ENCODE data around the gene ZNF827.

The ZNF827 gene

GRCh38 chr4:145939441-145939750 is 773 bp upstream of the ZNF827 start:
- ATAC-seq (replicated peaks) (no peak), DNase-seq (no peak)
- no peaks in the 10 kb centered on the region for H3K9me3 Mint-ChIP-seq
- no peaks in the 10 kb centered on the region for H3K27me3 Mint-ChIP-seq
- H3K4me3 Mint-ChIP-seq, result peak overlapping the region; percentile 94 to 99
- peak overlapping the region; percentile 92 to 95 for H3K27ac Mint-ChIP-seq
- peaks cover 36% of the 10 kb centered on the region for H3K36me3 Mint-ChIP-seq (ENCODE audit: insufficient read depth)
- H3K4me1 Mint-ChIP-seq (ENCODE audit: low read depth in 2 of 2), result peaks cover 21 to 30% of the 10 kb centered on the region in 2 donors

- peaks cover 36% of the 10 kb centered on the region for H3K36me3 Mint-ChIP-seq (ENCODE audit: insufficient read depth)
- DNase-seq (peak; percentile 41 to 55 (median 43)), ATAC-seq (replicated peaks) (peak; percentile 52)
- peaks cover 25 to 35% of the 10 kb centered on the region in 2 donors for H3K4me1 Mint-ChIP-seq (ENCODE audit: low read depth in 2 of 2)
- no peaks in the 10 kb centered on the region for H3K9me3 Mint-ChIP-seq
- H3K27me3 Mint-ChIP-seq, result no peaks in the 10 kb centered on the region
- H3K4me3 Mint-ChIP-seq, result peak overlapping the region; percentile 94 to 99
- peak overlapping the region; percentile 92 to 95 for H3K27ac Mint-ChIP-seq
Observed at GRCh38 chr4:145937971-145938611, 532 bp downstream of the ZNF827 start.

GRCh38 chr4:145936997-145937901 is 1.4 kb downstream of the ZNF827 start:
- ATAC-seq (replicated peaks), result peak; percentile 22
- peak; percentile 11 to 41 (median 37) for DNase-seq
- no peaks in the 10 kb centered on the region for H3K9me3 Mint-ChIP-seq
- H3K27ac Mint-ChIP-seq, result peak overlapping the region; percentile 94 to 96
- no peaks in the 10 kb centered on the region for H3K27me3 Mint-ChIP-seq
- H3K36me3 Mint-ChIP-seq (ENCODE audit: insufficient read depth), result peaks cover 36% of the 10 kb centered on the region
- peak overlapping the region; percentile 94 to 99 for H3K4me3 Mint-ChIP-seq
- H3K4me1 Mint-ChIP-seq (ENCODE audit: low read depth in 2 of 2), result peaks cover 28 to 39% of the 10 kb centered on the region in 2 donors

- ATAC-seq (replicated peaks) (peak; percentile 64), DNase-seq (peak; percentile 61 to 66 (median 62))
- peak overlapping the region; percentile 94 to 96 for H3K27ac Mint-ChIP-seq
- peaks cover 36% of the 10 kb centered on the region for H3K36me3 Mint-ChIP-seq (ENCODE audit: insufficient read depth)
- peak overlapping the region; percentile 94 to 99 for H3K4me3 Mint-ChIP-seq
- peaks cover 28 to 48% of the 10 kb centered on the region in 2 donors for H3K4me1 Mint-ChIP-seq (ENCODE audit: low read depth in 2 of 2)
- no peaks in the 10 kb centered on the region for H3K27me3 Mint-ChIP-seq
- H3K9me3 Mint-ChIP-seq, result no peaks in the 10 kb centered on the region
Observed at GRCh38 chr4:145936142-145936996, 2.3 kb downstream of the ZNF827 start.

- H3K4me1 Mint-ChIP-seq (ENCODE audit: low read depth in 2 of 2), result peaks cover 28 to 53% of the 10 kb centered on the region in 2 donors
- ATAC-seq (replicated peaks) (no peak), DNase-seq (no peak)
- peak overlapping the region; percentile 94 to 96 for H3K27ac Mint-ChIP-seq
- H3K9me3 Mint-ChIP-seq, result no peaks in the 10 kb centered on the region
- H3K27me3 Mint-ChIP-seq, result no peaks in the 10 kb centered on the region
- peaks cover 36% of the 10 kb centered on the region for H3K36me3 Mint-ChIP-seq (ENCODE audit: insufficient read depth)
- H3K4me3 Mint-ChIP-seq, result peak overlapping the region; percentile 94 to 99
Observed at GRCh38 chr4:145935253-145936141, 3.1 kb downstream of the ZNF827 start.

GRCh38 chr4:145934434-145935047 is 4.1 kb downstream of the ZNF827 start:
- Mint-ChIP-seq H3K27ac (peak overlapping the region; percentile 94 to 96), H3K9me3 (no peaks in the 10 kb centered on the region), H3K4me1 (ENCODE audit: low read depth in 2 of 2) (peaks cover 34 to 60% of the 10 kb centered on the region in 2 donors), H3K4me3 (peak overlapping the region in 1 of 2 donors; percentile 94), H3K27me3 (no peaks in the 10 kb centered on the region), H3K36me3 (ENCODE audit: insufficient read depth) (peaks cover 34% of the 10 kb centered on the region)
- no peak for ATAC-seq (replicated peaks)
- DNase-seq, result no peak

- Mint-ChIP-seq H3K4me1 (ENCODE audit: low read depth in 2 of 2) (peaks cover 29 to 50% of the 10 kb centered on the region in 2 donors), H3K27ac (peak overlapping the region in 1 of 2 donors; percentile 58), H3K9me3 (no peaks in the 10 kb centered on the region), H3K36me3 (ENCODE audit: insufficient read depth) (peaks cover 20% of the 10 kb centered on the region), H3K27me3 (no peaks in the 10 kb centered on the region), H3K4me3 (no peak overlapping the region)
- no peak for ATAC-seq (replicated peaks)
- no peak for DNase-seq
Observed at GRCh38 chr4:145933134-145933533, 5.5 kb downstream of the ZNF827 start.

GRCh38 chr4:145931403-145931802 is 7.2 kb downstream of the ZNF827 start:
- DNase-seq (no peak), ATAC-seq (replicated peaks) (no peak)
- peak overlapping the region in 1 of 2 donors; percentile 63 for H3K27ac Mint-ChIP-seq
- H3K9me3 Mint-ChIP-seq, result no peaks in the 10 kb centered on the region
- no peaks in the 10 kb centered on the region for H3K27me3 Mint-ChIP-seq
- H3K4me1 Mint-ChIP-seq (ENCODE audit: low read depth in 2 of 2), result peaks cover 26 to 53% of the 10 kb centered on the region in 2 donors
- H3K4me3 Mint-ChIP-seq, result no peak overlapping the region
- H3K36me3 Mint-ChIP-seq (ENCODE audit: insufficient read depth), result peaks cover 11% of the 10 kb centered on the region

GRCh38 chr4:145930592-145930991 is 8.0 kb downstream of the ZNF827 start:
- ATAC-seq (replicated peaks), result no peak
- DNase-seq, result no peak
- peaks cover 22 to 53% of the 10 kb centered on the region in 2 donors for H3K4me1 Mint-ChIP-seq (ENCODE audit: low read depth in 2 of 2)
- H3K9me3 Mint-ChIP-seq, result no peaks in the 10 kb centered on the region
- peaks cover 3% of the 10 kb centered on the region for H3K36me3 Mint-ChIP-seq (ENCODE audit: insufficient read depth)
- H3K4me3 Mint-ChIP-seq, result no peak overlapping the region
- H3K27ac Mint-ChIP-seq, result peak overlapping the region in 1 of 2 donors; percentile 63
- H3K27me3 Mint-ChIP-seq, result no peaks in the 10 kb centered on the region

- ATAC-seq (replicated peaks), result no peak
- H3K9me3 Mint-ChIP-seq, result no peaks in the 10 kb centered on the region
- peaks cover 14 to 48% of the 10 kb centered on the region in 2 donors for H3K4me1 Mint-ChIP-seq (ENCODE audit: low read depth in 2 of 2)
- H3K4me3 Mint-ChIP-seq, result no peak overlapping the region
- H3K27me3 Mint-ChIP-seq, result no peaks in the 10 kb centered on the region
- peak overlapping the region in 1 of 2 donors; percentile 5 for H3K27ac Mint-ChIP-seq
- H3K36me3 Mint-ChIP-seq (ENCODE audit: insufficient read depth), result no peaks in the 10 kb centered on the region
- no peak for DNase-seq
Observed at GRCh38 chr4:145929415-145930178, 9.0 kb downstream of the ZNF827 start.

GRCh38 chr4:145928748-145929147 is 9.9 kb downstream of the ZNF827 start:
- no peaks in the 10 kb centered on the region for H3K36me3 Mint-ChIP-seq (ENCODE audit: insufficient read depth)
- H3K27me3 Mint-ChIP-seq, result no peaks in the 10 kb centered on the region
- no peak overlapping the region for H3K4me3 Mint-ChIP-seq
- no peaks in the 10 kb centered on the region for H3K9me3 Mint-ChIP-seq
- no peak for ATAC-seq (replicated peaks)
- H3K27ac Mint-ChIP-seq, result no peak overlapping the region
- no peak for DNase-seq
- peaks cover 12 to 49% of the 10 kb centered on the region in 2 donors for H3K4me1 Mint-ChIP-seq (ENCODE audit: low read depth in 2 of 2)
